H4 (cell line): ENCODE results near the gene TANGO2. TPM values are rescaled to one million over a fixed set of nuclear protein-coding genes. Genes with fewer than 3 reads are reported as not detected.

ENCODE experiments used
- DNase-seq: peaks from one replicate; pipeline ENCODE4 v3.0.0-alpha.2; 2015; ENCODE audit warnings: low spot score
- total RNA-seq: library from RNA; depleted of rRNA; stranded (reverse); fragments of >200 nt; shearing (Covaris generic); gene quantifications from 2 replicates; pipeline ENCODE4 v1.2.3, GENCODE V29; 2014

Gene TANGO2
- total RNA-seq, 1 experiment from 2014 or later: 20.6 TPM

DNA sequence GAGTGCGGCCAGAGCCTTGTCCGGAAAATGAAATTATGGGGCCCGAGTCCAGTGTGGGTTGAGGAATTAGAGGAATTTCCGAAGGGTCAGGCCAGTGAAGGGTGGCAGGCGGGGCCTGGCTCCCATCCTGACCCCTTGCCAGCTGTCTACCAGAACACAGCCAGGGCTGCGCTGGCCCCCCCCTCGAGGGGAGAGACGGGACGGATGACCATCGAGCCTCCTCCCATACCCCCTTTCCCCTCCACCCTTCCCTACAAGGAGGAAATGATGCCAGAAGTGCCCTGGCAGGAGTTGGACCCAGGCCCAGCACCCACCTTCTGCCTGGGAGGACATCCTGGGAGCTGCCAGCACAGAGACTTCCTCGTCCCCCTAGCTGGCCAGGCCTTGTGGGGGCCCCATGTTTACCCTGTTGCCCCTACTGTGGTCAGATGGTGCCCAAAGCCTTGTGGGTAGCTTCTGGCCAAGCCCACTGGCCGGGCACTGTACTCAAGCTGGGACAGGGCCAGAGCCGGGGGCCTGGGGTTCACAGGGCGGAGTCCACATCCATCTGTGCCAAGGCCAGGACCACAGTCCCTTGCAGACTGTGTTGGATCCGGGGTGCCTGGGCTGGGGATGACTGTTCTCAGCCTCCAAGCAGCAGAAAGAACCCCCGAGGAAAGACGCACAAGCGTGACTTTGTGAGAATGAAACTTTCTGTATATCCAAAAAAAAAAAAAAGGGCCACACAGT lies 25.1 kb upstream of the TANGO2 start:
- no peak for DNase-seq

DNA sequence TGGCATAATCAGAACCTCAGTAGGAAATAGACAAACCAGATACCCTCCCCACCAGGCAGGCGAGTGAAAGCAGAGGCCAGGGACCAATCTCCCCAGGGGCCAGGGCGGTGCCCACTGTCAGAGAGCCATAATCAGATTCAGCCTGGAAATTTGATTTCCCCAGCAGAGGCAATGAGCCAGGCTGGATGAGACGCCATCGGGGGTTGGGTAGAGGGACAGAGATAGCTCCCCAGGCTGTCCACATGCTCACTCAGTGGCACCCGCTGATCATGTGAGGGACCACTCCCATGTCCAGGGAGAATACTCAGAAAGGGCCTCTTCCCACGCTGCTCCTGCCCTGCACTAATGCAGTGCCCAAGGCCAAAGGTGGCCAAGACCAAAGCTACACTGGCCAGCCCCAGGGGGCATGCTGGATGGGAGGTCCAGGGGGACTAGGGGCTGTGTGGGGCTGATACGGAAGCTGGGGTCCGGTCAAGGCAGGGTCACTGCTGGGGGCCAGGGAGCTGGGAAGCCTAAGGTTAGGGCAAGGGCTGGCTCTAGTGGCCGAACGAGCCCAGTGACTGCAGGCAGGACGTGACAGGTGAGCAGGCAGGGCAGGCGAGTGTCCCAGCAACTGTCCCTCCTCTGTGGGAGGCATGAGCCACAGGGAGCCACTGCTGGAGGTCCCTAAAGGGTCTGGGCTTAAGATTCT lies 24.1 kb upstream of the TANGO2 start:
- no peak for DNase-seq

- no peak for DNase-seq
These were observed 23.2 kb upstream of the TANGO2 start for GRCh38 chr22:19997561-19998231.

GRCh38 chr22:19998232-19998951 lies 22.5 kb upstream of the TANGO2 start:
- no peak for DNase-seq

- DNase-seq: no peak
These were observed 21.7 kb upstream of the TANGO2 start for GRCh38 chr22:19998991-19999820.

- no peak for DNase-seq
These were observed 20.4 kb upstream of the TANGO2 start for GRCh38 chr22:20000246-20001081.

- no peak for DNase-seq
These were observed 19.8 kb upstream of the TANGO2 start for GRCh38 chr22:20001082-20001638.

GRCh38 chr22:20002128-20002527 lies 18.8 kb upstream of the TANGO2 start:
- no peak for DNase-seq

GRCh38 chr22:20002636-20003035 lies 18.3 kb upstream of the TANGO2 start:
- DNase-seq: no peak

DNA sequence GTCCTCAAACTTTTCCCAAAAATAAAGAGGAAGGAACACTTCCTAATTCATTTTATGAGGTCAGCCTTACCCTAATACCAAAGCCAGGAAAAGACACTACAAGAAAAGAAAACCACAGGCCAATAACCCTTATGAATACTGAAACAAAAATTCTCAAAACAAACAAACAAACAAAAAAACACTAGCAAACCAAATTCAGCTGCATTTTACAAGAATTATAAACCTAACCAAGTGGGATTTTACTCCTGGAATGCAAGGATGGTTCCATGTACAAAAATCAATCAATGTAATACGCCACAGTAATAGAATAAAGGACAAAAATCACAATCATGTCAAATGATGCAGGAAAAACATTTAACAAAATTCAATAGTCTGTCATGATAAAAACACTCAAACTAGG lies 17.6 kb upstream of the TANGO2 start:
- DNase-seq: no peak

GRCh38 chr22:20004464-20004863 lies 16.4 kb upstream of the TANGO2 start:
- DNase-seq: no peak

DNA sequence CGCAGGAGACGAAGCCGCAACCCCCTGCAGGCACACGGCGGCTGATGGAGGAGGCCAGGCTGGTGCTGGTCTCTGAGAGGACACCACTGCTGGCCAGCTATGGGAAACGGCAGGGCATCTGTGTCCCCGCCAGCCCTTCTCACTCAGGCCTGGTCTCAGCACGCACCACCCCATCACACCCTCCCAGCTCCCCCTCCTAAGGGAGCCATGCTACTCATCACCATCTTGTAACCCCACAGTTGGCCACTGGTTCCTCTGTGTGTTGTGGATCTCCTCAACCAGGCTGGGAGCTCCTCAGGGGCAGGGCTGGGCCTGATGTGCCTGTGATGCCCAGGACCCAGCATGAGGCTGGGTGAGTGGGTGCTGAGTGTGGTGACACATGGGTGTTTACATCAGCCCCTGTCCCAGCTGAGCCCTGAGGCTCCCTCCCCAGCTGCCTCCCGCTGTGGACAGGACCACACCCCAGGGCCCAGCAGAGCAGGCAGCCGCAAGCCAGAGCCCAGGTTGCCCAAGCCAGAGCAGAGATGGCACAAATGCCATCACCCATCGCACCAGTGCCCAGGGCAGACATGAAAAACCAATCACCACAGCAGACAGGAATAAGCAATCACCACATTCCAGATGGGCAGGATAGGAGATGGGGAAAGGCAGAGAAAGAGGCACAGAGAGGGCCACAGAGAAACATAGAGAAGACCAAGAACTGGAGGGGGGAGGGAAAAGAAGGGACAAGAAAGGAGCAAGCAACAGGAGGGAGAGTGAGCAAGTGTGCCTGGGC lies 12.5 kb upstream of the TANGO2 start:
- DNase-seq: no peak

DNA sequence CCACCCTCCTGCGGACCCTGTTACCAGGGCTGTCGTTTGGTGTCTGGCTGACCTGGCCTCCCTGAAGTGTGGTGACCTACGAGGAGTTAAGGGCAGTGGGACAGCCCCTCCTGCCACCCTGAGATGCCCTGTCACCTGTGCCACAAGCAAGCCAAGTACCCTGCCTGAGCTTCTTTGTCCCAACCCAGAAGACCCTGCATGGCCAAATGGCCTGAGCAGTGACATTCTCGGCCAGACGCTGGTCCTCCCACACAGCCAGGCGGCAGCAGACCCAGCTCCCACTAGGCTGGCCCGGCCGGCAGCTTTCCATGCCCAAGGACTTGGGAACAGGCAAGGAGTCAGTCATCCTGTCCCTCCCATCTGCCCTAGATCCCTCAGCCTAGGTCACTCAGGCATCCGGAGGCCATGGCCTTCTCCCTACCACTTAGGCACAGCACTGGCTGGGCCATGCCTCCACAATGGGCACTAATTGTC lies 11.9 kb upstream of the TANGO2 start:
- no peak for DNase-seq

DNA sequence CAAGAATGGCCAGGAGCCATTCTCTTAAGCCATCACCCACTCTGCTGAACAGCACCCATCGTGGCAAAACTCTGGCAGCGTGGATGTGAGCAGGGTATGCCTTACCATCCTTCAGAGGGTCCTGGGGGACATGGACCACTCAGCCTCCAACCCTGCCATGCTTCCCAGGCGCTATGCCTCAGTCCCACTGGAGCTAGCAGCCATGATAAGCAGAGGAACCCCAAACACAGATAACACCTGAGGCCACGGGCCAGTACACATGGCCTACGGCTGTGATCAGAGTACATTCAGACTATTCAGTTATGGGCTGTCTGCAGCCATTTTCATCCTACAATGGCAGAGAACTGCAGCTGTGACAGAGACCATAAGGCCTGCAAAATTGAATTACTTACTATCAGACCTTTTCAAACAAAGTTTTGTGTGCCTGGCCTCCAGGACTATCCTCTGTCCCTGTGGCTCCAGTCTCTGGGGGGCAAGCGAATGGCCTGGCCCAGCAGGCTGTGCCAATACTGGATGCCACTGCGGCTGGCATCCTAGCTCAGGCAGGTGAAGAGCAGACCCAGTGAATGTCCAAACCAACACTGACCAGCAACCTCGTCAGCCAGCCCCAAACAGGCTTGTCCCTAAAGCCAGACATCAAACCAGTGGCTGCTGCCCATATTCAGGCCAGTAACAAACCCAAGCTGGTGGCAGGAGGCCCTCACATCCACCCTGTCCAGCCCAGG lies 11.2 kb upstream of the TANGO2 start:
- no peak for DNase-seq

- DNase-seq: no peak
These were observed 10.4 kb upstream of the TANGO2 start for GRCh38 chr22:20010307-20011122.

GRCh38 chr22:20011123-20011992 lies 9.6 kb upstream of the TANGO2 start:
- DNase-seq: no peak
